CD8-positive, alpha-beta memory T cell (primary cell): ENCODE data around the gene NT5DC1. TPM values are rescaled to one million over a fixed set of nuclear protein-coding genes. Genes with fewer than 3 reads are reported as not detected.

Source experiments
- CTCF ChIA-PET: fragments of 350-600 bp; sonication (Branson Sonifier 250); formaldehyde crosslinking; loops from one replicate; lab custom pipeline; 2021; ENCODE audit warnings: antibody characterized with exemption; lab: Charles Lee
- POLR2A ChIA-PET: fragments of 350-600 bp; sonication (Branson Sonifier 250); formaldehyde crosslinking; loops from one replicate; lab custom pipeline; 2021; ENCODE audit warnings: antibody characterized with exemption; lab: Charles Lee
- DNase-seq, 5 donors: peaks; one replicate each; pipeline versions ENCODE4 v3.0.0 to v3.0.0-alpha.2; 2020 to 2022; ENCODE audit warnings: mixed read lengths in 1 of 5
- H3K27ac ChIP-seq: one replicate; pipeline ENCODE4 v1.7.0; 2013; ENCODE audit warnings: low read depth, mild to moderate bottlenecking, low read length, moderate library complexity
- H3K27me3 ChIP-seq: 2 replicates; pipeline ENCODE4 v1.7.0; 2013; ENCODE audit warnings: low read length, mild to moderate bottlenecking; ENCODE audit not compliant: insufficient read depth, poor library complexity, severe bottlenecking
- H3K36me3 ChIP-seq: 2 replicates; pipeline ENCODE4 v1.7.0; 2013; ENCODE audit warnings: mild to moderate bottlenecking, low read length, moderate library complexity; ENCODE audit not compliant: insufficient read depth
- H3K4me1 ChIP-seq: 2 replicates; pipeline ENCODE4 v1.7.0; 2013; ENCODE audit warnings: mild to moderate bottlenecking, low read length, moderate library complexity; ENCODE audit not compliant: insufficient read depth
- H3K4me3 ChIP-seq: 2 replicates; pipeline ENCODE4 v1.7.0; 2013; ENCODE audit warnings: mild to moderate bottlenecking, low read length
- H3K9me3 ChIP-seq: 2 replicates; pipeline ENCODE4 v1.7.0; 2013; ENCODE audit warnings: mild to moderate bottlenecking, low read length
- H3K27ac Mint-ChIP-seq, 8 donors: one replicate each; pipeline ENCODE4 v1.8.0; 2020 to 2021; ENCODE audit warnings: mixed read lengths in 8 of 8, mild to moderate bottlenecking in 6 of 8, inconsistent platforms in 3 of 8, moderate library complexity in 3 of 8
- H3K27me3 Mint-ChIP-seq, 2 donors: one replicate each; pipeline ENCODE4 v1.8.0; 2020 to 2021; ENCODE audit warnings: mixed read lengths in 2 of 2, mild to moderate bottlenecking in 1 of 2, moderate library complexity in 1 of 2
- H3K36me3 Mint-ChIP-seq, 3 donors: one replicate each; pipeline ENCODE4 v1.8.0; 2020 to 2021; ENCODE audit warnings: mixed read lengths in 3 of 3, inconsistent platforms in 1 of 3, mild to moderate bottlenecking in 1 of 3
- H3K4me1 Mint-ChIP-seq, 3 donors: one replicate each; pipeline ENCODE4 v1.8.0; 2020 to 2021; ENCODE audit warnings: mixed read lengths in 3 of 3, inconsistent platforms in 1 of 3, mild to moderate bottlenecking in 1 of 3
- H3K4me3 Mint-ChIP-seq, 7 donors: one replicate each; pipeline ENCODE4 v1.8.0; 2020 to 2021; ENCODE audit warnings: mixed read lengths in 7 of 7, mild to moderate bottlenecking in 6 of 7, moderate library complexity in 4 of 7, inconsistent platforms in 2 of 7
- H3K9me3 Mint-ChIP-seq, 5 donors: one replicate each; pipeline ENCODE4 v1.8.0; 2020 to 2022; ENCODE audit warnings: mixed read lengths in 5 of 5, mild to moderate bottlenecking in 3 of 5, moderate library complexity in 2 of 5, inconsistent platforms in 1 of 5
- polyA plus RNA-seq: library from polyadenylated mRNA; unstranded; fragments of 300-500 nt; fragmentation: Illumina TruSeq; gene quantifications from one replicate; pipeline ENCODE4 v1.2.3, GENCODE V29; 2021
- total RNA-seq, 2 experiments: library from RNA; stranded (reverse); gene quantifications; one replicate each; pipeline ENCODE4 v1.2.3, GENCODE V29; 2021

NT5DC1 gene
- total and polyA plus RNA-seq, 3 experiments from 2014 or later, result 46.3 to 57.1 (median 47.6) TPM

DNA sequence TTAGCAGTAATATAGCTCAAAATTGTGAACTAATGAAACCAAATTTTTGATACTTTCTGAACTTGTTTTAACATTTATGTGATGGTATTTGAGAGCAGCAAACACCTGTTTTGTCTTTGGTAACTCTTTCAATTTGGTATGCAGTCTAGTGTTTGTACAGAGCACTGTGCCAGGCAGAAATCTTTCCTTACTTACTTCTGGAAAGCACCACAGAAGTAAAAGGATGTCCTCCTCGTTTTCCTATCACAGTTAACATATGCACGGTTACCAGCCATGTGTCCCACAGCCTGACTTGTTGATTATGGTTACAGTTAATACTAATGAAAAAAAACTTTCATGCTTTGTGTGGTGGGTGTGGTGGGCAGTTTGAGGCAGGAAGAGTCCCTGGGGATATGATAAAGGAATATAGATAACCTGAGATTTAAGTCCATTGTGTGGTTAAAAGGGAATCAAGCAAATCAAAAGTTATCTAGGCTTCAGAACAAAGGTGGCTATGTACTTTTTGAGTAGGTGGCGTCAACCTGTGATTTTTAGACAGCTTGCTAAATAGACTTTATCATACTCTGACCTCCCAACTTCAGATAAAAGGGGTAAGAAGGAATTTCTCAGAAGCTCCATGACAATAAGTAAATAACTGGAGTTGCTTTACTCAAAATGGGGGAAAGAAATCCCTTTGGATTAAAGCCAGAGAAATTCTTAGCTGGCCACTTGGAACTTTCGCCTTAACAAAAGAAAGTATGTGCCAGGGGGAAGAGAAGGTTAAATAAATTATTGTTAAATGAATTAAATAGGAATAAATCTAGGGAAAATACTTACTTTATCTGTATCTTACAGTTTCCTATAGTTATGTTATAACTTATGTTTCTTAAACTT is 45.4 kb downstream of the NT5DC1 start:
- H3K4me3 ChIP-seq, result no peak overlapping the region
- Mint-ChIP-seq H3K4me3 (no peak overlapping the region), H3K4me1 (peaks cover 0 to 3% (median 0%) of the 10 kb centered on the region in 3 donors), H3K27ac (peak overlapping the region in 1 of 8 donors; percentile 33), H3K27me3 (no peaks in the 10 kb centered on the region), H3K9me3 (no peaks in the 10 kb centered on the region), H3K36me3 (peaks cover 0 to 24% (median 6%) of the 10 kb centered on the region in 3 donors)
- H3K36me3 ChIP-seq, result no peaks in the 10 kb centered on the region
- no peaks in the 10 kb centered on the region for H3K27me3 ChIP-seq
- H3K4me1 ChIP-seq, result no peaks in the 10 kb centered on the region
- ChIA-PET POLR2A (no interaction called here), CTCF (no interaction called here)
- no peak overlapping the region for H3K27ac ChIP-seq
- H3K9me3 ChIP-seq, result no peaks in the 10 kb centered on the region
- DNase-seq, result no peak

DNA sequence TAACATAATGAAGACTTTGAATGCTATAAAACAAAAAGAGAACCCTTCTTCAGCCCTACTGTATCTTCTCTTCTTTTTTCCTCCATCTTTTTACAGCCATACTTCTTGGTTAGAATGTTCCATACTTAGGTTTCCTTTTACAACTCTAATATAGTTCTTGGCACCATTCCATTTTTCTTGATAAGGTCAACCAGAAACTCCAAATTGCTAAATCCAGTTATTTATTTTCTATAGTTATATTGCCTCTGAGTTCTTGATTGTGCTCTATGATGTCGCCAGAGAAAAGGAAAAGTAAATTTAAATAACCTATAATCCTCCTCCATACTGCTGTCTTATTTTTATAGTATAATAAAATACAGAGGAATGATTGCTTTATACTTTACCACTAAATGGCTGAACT is 52.0 kb downstream of the NT5DC1 start:
- Mint-ChIP-seq H3K9me3 (no peaks in the 10 kb centered on the region), H3K4me1 (peaks cover 0 to 3% (median 3%) of the 10 kb centered on the region in 3 donors), H3K36me3 (peaks cover 0 to 19% (median 12%) of the 10 kb centered on the region in 3 donors), H3K4me3 (no peak overlapping the region), H3K27ac (peak overlapping the region in 1 of 8 donors; percentile 38), H3K27me3 (no peaks in the 10 kb centered on the region)
- no peaks in the 10 kb centered on the region for H3K9me3 ChIP-seq
- no peaks in the 10 kb centered on the region for H3K36me3 ChIP-seq
- H3K4me1 ChIP-seq, result no peaks in the 10 kb centered on the region
- H3K27ac ChIP-seq, result no peak overlapping the region
- no peaks in the 10 kb centered on the region for H3K27me3 ChIP-seq
- DNase-seq, result no peak
- CTCF ChIA-PET, result no interaction called here
- POLR2A ChIA-PET, result no interaction called here
- H3K4me3 ChIP-seq, result no peak overlapping the region

DNA sequence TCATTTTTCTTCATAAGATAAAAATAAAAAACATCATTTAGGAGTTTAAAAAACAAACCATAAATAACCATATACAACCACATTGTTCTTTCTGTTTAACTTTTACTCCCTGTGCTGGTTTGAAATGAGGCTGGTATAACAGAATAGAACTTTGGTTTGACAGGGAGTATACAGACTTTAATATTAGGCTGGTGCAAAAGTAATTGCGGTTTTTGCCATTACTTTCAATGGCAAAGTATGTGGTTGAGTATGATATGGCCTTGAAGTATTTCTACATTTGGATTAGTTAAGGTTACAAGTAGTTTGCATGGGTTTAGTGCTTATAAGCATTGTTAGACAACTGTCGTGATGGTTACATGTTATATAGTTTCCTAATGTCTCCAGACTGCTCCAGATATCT is 54.2 kb downstream of the NT5DC1 start:
- H3K36me3 Mint-ChIP-seq, result peaks cover 8 to 22% (median 14%) of the 10 kb centered on the region in 3 donors
- H3K36me3 ChIP-seq, result no peaks in the 10 kb centered on the region
- H3K27ac Mint-ChIP-seq, result no peak overlapping the region
- H3K4me3 ChIP-seq, result no peak overlapping the region
- no peaks in the 10 kb centered on the region for H3K27me3 ChIP-seq
- H3K4me1 ChIP-seq, result no peaks in the 10 kb centered on the region
- no peak overlapping the region for H3K4me3 Mint-ChIP-seq
- no peaks in the 10 kb centered on the region for H3K9me3 Mint-ChIP-seq
- no peaks in the 10 kb centered on the region for H3K27me3 Mint-ChIP-seq
- peaks cover 0 to 5% (median 3%) of the 10 kb centered on the region in 3 donors for H3K4me1 Mint-ChIP-seq
- ChIA-PET CTCF (no interaction called here), POLR2A (no interaction called here)
- no peak overlapping the region for H3K27ac ChIP-seq
- no peaks in the 10 kb centered on the region for H3K9me3 ChIP-seq
- DNase-seq, result no peak

DNA sequence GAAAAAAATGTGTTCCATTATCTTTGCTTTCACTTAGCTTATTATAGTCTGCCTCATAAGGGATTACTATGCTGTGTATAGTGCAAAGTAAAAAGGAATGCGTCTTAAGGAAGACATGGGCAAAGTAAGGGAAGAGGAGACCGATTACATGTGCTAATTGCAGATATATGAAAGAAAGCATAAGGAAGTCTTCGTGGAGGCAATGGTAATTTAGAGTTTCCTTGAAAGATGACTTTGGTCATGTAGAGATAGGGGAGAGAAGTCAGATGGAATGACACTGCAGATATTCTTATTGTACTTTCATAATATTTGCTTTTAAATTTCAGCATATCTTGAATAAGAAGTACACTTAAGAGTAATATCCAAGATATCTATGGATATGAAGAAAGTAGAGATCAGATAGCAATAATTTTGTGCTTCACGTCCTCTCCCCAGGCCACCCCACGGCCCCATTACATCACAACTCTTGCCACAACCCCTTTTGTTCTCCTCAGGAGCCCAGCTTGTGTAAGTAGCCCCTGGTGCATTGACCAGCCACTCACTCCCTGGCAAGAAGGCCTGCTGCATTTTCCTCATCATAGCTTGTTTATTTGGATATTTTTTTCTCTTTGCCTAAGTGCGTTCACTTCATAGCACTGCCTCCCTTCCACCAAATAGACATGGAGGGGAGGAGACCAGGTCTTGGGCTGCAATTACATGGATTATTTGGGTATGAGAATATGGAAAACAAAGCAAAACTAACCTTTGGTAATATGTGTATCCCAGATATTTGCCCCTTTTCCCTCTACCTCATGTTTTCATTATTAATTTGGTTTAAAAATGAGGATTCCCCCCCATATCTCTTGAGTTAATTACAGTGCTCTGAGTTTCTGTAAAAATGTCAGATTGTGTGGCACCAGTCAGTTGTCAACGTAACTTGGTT is 56.0 kb downstream of the NT5DC1 start:
- DNase-seq, result no peak
- no peak overlapping the region for H3K27ac ChIP-seq
- Mint-ChIP-seq H3K4me1 (peaks cover 0 to 5% (median 3%) of the 10 kb centered on the region in 3 donors), H3K9me3 (peaks cover 0 to 5% (median 2%) of the 10 kb centered on the region in 5 donors), H3K36me3 (peaks cover 18 to 25% (median 19%) of the 10 kb centered on the region in 3 donors), H3K4me3 (no peak overlapping the region), H3K27me3 (no peaks in the 10 kb centered on the region), H3K27ac (peak overlapping the region in 1 of 8 donors; percentile 48)
- H3K4me1 ChIP-seq, result no peaks in the 10 kb centered on the region
- H3K9me3 ChIP-seq, result no peaks in the 10 kb centered on the region
- no peaks in the 10 kb centered on the region for H3K27me3 ChIP-seq
- POLR2A ChIA-PET, result no interaction called here
- CTCF ChIA-PET, result no interaction called here
- H3K36me3 ChIP-seq, result no peaks in the 10 kb centered on the region
- H3K4me3 ChIP-seq, result no peak overlapping the region

DNA sequence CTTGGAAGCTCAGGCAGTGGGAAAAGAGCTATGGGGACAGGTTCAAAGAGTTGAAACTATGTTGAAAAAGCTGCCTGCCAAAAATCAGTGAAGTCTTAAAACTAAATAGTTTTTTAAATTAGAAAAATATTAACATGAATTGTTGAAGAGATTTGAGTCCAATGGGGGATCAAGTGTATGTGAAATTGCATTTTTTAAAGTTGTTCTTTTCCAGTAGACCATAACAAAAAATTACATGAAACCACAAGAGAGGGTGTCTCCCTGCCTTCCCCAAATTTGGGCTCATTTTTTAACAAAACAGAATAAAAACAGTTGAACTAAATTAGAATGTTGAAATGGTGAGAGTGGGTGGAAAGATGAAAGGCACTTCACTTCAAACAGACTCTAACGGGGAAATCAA is 56.7 kb downstream of the NT5DC1 start:
- peaks cover 22 to 28% (median 25%) of the 10 kb centered on the region in 3 donors for H3K36me3 Mint-ChIP-seq
- H3K36me3 ChIP-seq, result no peaks in the 10 kb centered on the region
- CTCF ChIA-PET, result no interaction called here
- no peak for DNase-seq
- POLR2A ChIA-PET, result no interaction called here
- H3K4me1 Mint-ChIP-seq, result peaks cover 0 to 9% (median 5%) of the 10 kb centered on the region in 3 donors
- no peak overlapping the region for H3K4me3 Mint-ChIP-seq
- H3K27ac Mint-ChIP-seq, result no peak overlapping the region
- H3K27me3 Mint-ChIP-seq, result no peaks in the 10 kb centered on the region
- H3K27me3 ChIP-seq, result no peaks in the 10 kb centered on the region
- no peak overlapping the region for H3K4me3 ChIP-seq
- H3K4me1 ChIP-seq, result no peaks in the 10 kb centered on the region
- no peaks in the 10 kb centered on the region for H3K9me3 ChIP-seq
- peaks cover 0 to 7% (median 2%) of the 10 kb centered on the region in 5 donors for H3K9me3 Mint-ChIP-seq
- H3K27ac ChIP-seq, result no peak overlapping the region

DNA sequence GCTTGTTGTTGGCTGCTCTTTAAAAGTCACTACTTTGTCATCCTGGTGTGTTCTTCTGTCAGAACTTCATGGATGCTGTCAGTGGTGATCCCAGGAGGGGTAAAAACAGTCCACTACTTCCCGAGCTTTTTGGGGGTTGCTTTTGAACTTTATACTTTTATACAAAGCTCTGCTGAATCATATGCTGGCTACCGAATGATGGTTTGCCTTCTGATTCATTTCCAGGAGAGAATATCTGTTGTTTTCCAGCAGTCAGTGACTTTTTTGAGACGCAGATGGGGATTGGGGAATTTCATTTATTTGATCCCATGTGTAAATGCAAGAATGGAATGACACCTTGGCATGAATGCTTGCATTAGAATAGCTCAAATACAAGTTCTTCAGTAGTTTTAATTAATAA is 58.0 kb downstream of the NT5DC1 start:
- Histone ChIP-seq H3K4me1 (no peaks in the 10 kb centered on the region), H3K4me3 (no peak overlapping the region), H3K27me3 (no peaks in the 10 kb centered on the region), H3K27ac (no peak overlapping the region), H3K9me3 (no peaks in the 10 kb centered on the region), H3K36me3 (no peaks in the 10 kb centered on the region)
- H3K36me3 Mint-ChIP-seq, result peaks cover 28 to 36% (median 34%) of the 10 kb centered on the region in 3 donors
- DNase-seq, result no peak
- peaks cover 2 to 10% (median 7%) of the 10 kb centered on the region in 5 donors for H3K9me3 Mint-ChIP-seq
- H3K27ac Mint-ChIP-seq, result no peak overlapping the region
- H3K27me3 Mint-ChIP-seq, result no peaks in the 10 kb centered on the region
- CTCF ChIA-PET, result no interaction called here
- H3K4me1 Mint-ChIP-seq, result peaks cover 4 to 10% (median 10%) of the 10 kb centered on the region in 3 donors
- H3K4me3 Mint-ChIP-seq, result no peak overlapping the region
- POLR2A ChIA-PET, result no interaction called here

DNA sequence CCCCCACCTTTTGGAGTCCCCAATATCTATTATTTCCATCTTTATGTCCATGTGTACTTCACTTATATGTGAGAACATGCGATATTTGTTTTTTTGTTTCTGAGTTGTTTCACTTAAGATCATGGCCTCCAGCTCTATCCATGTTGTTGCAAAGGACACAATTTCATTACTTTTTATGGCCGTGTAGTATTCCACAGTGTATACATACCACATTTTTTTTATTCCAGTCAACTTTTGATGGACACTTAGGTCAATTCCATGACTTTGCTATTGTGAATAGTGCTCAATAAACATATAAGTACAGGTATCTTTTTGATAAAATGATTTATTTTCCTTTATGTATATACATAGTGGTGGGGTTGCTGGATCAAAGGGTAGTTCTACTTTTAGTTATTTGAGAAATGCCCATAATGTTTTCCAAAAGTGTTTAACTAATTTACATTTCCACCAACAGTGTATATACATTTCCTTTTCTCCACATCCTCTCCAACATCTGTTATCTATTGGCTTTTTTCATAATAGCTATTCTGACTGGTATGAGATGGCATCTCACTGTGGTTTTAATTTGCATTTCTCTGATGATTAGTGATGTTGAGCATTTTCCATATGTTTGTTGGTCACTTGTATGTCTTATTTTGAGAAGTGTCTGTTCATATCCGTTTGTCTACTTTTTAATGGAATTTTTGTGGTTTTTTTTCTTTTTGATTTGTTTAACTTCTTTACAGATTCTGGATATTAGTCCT is 59.3 kb downstream of the NT5DC1 start:
- Mint-ChIP-seq H3K27me3 (no peaks in the 10 kb centered on the region), H3K4me3 (no peak overlapping the region), H3K9me3 (peaks cover 4 to 14% (median 11%) of the 10 kb centered on the region in 5 donors), H3K36me3 (peaks cover 28 to 42% (median 37%) of the 10 kb centered on the region in 3 donors), H3K27ac (peak overlapping the region in 1 of 8 donors; percentile 54), H3K4me1 (peaks cover 9 to 11% (median 10%) of the 10 kb centered on the region in 3 donors)
- H3K27me3 ChIP-seq, result no peaks in the 10 kb centered on the region
- ChIA-PET POLR2A (no interaction called here), CTCF (no interaction called here)
- no peaks in the 10 kb centered on the region for H3K9me3 ChIP-seq
- no peaks in the 10 kb centered on the region for H3K4me1 ChIP-seq
- no peaks in the 10 kb centered on the region for H3K36me3 ChIP-seq
- no peak overlapping the region for H3K4me3 ChIP-seq
- no peak overlapping the region for H3K27ac ChIP-seq
- DNase-seq, result no peak
